CD4-positive, alpha-beta T cell treated with Interleukin-17A for 1 hour (primary cell): ENCODE data around the gene TRDN.
"Not testable (repeated sequence)": the region's sequence is repeated elsewhere in the genome, so short reads cannot be mapped to it uniquely, and the experiment has no call there.

ENCODE experiments used
- DNase-seq: peaks from one replicate; pipeline ENCODE4 v3.0.0-alpha.2; 2020

Gene TRDN

DNA sequence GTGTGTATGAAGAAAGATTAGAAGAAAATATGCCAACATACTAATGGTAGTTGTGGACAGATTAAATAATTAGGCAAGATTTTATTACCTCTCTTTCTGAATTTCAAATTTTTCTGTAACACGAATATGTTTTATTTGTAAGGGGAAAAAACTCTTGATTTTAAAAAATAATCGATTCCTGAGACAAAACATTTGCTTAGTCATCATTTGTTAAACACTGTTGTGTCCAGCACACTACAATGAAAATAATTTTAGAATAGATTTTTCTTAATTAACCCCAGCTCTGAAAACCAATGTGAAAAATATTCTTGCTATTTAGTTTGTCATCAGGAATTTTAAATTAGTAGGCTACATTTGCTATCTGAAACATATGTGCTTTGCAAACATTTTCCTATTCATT is 253.0 kb downstream of the TRDN start:
- no peak for DNase-seq

DNA sequence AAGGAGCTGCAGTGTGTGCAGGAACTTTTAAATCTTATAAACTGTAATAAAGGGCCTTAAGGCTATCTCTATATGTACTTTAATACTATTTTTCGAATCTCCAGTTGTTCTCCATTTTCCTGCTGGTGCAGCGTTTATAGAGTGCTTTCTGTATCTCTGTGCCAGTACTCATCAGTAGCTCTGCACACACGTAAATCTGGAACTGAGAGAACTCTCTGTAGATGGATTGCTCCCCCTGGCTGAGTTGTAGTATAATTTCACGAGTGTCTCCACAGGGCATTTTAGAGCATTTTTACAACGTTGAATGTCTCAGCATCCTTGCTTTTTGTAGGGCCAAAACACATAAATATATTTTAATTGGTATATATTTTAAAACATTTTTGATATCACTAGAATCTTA is 256.5 kb downstream of the TRDN start:
- DNase-seq = no peak

DNA sequence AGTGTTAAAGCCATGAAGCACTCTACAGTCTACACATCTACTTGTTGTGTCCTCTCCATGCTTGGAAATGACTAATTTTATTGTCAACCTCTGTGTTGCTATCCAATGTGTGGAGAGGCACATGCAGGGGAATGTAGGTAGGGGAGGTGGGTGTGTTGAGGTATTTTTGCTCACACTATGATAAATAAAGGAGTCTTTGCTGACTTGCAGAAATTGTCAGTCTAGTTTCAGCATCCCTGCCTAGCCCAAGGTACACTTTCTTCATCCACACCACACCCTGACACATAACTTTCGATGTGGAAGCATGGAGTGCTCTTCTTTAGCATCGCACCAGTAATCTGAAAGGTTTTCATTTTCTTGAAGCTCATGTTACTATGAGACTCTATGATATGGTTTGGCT is 264.0 kb downstream of the TRDN start:
- no peak for DNase-seq

DNA sequence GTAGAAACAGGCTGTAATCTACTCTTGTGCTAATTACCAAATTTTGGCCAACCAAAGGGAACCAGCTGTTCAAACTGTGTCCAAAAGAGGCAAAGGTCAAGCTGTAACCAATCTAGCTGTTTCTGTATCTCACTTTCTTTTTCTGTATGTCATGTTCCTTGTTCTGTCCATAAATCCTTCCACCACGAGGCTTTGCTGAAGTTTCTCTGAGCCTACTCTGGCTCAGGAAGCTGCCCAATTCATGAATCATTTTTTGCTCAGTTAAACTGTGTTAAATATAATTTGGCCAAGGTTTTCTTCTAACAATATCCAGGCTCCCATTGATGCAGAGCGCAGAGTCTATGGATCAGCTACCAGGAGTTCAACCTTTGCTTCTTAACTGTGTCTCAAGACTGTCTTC is 272.8 kb downstream of the TRDN start:
- DNase-seq = no peak

DNA sequence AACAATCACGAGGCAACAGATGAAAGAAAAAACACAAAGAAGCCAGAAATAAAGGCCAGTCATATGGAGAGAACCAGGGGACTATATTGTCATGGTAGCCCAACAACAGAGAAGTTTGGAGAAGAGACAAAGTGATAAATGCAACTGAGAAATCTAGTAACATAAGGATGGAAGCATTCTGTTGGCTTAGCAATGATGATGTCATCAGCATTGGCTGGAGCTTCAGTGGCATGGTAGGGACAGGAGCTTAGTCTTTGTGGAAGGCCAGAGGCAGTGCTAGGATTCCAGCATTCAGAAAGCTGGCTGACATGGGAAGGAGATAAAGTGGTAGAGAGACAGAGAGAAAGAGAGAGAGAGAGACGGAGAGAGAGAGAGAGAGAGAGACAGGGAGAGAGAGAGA is 276.4 kb downstream of the TRDN start:
- DNase-seq = no peak

DNA sequence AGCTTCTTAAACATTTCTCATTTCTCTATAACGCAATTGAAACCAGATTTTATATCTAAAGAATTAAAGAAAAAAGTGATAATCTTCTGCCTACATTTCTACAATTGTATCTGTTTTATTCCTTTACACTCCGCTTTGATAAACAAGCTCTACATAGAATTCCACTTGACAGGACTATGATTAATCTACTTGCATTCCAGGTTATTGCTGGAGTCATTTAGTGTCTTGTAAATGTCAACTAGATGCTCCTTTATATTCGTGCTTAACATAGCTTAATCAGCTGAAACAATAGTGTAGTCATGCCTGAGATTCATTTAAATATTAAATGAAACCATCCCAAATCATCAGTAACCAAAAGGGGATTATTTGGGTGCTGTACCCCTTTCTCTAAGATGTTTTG is 284.0 kb downstream of the TRDN start:
- DNase-seq = no peak

DNA sequence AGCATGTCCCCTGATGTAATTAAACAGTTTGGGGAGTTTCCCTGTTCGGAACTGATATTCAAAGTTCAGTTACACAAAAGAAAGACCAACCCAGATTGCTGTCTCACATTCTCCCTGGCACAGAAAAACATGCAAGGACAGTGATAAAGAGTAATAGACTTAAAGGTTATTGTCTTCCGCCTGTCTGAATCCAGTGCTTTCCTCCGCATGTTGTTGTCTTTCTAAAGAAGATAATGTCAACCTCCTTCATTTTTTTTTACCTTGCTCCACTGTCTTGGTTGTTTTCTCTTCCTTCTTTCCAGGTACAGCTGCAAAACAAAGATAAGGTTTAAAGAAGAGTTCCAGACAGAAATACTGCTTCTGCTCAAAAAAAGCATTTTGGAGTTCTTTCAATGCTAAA is 284.5 kb downstream of the TRDN start:
- no peak for DNase-seq

DNA sequence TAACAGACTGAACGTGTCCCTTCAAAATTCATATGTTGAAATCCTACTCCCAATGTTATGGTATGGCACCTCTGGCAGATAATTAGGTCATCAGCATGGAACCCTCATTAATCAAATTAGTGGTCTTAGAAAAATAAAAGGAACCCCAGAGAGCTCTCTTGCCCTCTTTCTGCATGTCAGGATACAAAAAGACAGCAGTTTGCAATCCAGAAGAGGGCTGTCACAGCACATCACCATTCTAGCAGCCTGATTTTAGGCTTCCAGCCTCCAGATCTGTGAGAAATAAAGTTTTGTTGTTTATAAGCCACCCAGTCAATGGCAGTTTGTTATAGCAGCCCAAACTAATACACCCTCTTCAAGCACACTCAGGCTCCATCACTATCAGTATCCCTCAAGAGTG is 292.9 kb downstream of the TRDN start:
- DNase-seq = no peak

DNA sequence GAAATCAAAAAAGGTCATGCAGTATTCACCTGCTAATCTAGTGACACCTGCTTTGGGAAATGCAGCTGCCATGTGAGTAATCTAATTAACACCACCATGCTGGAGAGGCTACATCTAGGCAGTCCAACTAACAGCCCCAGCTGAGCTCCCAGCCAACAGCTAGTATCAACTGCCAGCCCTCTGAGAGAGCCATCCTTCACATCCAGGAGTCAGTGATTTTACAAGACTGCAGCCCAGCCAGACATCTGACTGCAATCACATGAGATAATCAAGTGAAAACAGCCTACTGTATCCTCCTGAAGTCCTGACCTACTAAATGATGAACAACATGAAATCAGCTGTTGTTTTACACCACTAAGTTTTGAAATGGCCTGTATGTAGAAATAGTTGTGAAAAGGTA is 298.4 kb downstream of the TRDN start:
- no peak for DNase-seq

DNA sequence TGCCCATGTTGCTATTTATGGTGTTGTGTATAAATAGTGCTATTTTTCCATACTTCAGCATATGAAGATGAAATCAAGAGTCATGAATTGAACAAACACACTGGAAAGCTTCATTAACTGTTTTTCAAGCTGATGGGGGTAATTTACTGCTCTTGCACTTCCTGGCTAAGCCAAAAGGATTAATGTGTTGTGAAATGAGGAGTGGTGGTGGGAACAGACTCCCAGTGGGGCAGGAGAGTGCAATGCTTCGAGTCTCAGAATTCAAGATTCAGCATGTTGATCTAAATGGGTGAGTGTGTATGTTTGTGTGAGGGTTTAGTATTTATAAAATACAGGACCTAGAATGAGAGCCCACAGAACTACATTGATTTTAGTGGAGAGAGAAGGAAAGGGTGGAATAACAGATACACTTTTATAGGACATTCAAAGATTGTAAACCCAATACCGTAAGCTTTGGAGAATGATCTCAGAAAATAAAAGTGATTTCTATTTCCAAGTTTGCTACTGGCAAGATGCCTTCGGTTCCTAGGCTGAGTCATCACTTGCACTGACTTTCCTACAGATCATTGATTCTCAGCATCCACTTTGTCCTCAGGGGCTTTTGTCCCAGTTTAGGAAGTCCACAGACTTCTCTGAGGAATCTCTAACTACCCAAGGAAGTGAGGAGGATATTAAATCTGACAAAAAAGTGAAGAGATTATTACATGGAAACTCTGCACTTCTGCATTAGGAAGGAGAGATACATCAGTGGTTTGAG is 303.6 kb downstream of the TRDN start:
- no peak for DNase-seq

DNA sequence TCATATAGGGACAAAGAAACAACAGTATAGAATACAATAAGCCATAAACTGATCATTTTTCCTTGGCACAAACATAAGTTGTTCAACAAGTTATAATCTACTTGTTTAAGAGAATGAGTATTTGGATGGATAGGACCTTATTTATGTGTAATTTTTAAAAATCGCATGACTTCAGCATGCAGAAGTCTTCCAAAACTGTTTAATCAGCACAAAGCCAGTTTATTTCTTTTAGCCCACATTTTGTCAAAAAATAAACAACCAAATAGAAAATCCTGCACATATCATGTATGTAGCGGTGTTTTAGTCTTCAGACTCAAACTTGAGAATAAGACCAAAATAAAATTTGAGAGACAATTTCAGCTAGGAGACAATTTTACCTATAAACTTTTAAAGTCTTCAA is 304.7 kb downstream of the TRDN start:
- no peak for DNase-seq

DNA sequence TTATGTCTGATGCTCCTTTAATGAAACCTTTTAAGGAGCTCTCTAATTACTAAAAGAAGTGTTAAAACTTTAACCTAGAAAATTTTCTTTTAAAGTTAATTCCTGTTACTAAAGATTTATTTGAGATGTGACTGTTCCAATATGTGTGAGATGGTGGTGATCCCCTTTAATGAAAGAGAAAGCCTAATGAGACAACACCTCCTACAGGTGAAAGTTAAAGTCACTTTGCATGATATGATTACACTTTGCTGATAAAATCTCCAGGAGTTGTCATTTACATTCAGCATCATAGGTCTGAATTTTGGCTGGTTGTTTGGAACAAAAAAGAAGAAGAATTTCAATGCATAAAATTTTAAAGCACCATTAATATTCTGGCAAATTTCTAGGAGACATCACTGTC is 307.4 kb downstream of the TRDN start:
- DNase-seq = no peak

DNA sequence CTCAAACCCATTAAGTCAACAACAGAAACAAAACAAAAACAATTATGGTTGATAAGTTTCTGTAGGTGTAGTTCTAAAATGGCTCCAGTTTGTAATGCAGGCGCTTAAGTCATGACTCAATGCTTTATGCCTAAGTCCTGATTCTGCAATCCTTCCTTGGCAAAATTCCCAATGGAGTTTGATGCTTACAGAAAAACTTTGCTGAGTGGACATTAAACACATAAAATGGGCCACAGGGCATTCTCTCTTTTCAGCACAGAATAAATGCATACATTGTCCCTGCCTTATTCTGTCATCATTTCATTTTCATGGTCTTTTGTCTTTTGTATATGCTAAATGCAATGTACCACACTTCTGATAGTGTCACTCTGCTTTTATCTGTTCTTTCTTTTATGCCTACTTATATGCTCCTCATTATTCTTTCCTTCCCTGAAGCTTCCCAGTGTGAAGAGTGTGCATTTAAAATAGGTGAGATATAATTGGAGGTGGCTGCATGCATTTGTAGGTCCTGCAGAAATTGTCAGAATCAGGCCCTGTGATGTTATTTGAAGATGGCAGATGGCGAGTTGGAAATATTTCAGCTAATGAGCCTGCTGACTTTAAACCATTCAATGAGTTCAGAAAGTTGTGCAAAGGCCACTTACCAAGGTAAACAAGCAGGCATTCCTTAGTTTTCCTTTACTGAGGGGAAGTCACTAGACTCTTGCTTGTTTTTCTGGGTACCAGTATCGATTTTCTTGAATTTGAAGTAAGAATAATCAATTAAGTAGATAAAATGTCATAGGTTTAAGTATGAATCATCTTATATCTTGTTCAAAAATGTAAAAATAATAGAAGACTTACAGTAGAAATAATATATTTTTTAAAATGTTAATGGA is 313.1 kb downstream of the TRDN start:
- no peak for DNase-seq

DNA sequence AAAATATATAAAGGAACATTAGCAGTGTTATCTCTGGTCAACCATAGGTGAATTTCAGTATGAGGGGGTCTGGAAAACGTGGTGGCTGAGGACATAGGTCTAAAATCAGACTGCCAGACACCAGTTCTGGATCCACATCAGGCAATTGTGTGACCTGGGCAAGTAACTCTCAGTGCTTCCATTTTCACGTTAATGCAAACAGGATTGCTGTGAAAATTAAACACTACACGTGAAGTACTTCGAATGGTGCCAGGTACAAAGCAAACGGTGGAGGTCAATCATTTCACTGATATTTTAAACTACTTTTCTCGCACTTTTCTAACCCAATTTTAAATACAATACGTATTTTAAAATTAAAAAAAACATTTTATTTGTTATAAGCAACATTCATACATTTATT is 315.7 kb downstream of the TRDN start:
- no peak for DNase-seq

DNA sequence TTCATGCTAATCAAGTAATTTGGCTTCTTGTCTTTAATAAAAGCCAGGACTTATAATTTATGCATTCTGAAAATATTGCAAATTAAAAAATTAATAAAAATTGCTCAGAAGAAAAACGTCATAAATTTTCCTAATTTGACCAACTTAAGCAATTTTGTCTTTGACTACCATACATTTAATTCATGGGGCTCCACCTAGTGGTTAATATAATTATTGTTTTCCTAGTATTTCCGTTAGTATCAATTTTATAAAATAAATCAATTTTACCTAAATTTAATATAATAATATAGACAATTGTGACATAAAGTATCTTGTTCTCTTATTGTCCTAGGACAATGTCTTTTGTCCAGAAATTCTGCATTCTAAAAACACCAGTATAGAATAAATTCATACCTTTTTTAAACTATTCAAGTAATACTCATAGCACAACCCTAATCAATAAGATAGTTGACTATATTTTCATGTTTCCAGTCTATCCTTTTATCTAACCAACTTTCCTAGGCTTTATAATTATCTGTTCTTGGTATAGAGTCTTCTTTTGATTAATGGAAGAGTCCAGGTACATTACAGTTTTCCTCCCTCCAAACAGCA is 319.9 kb downstream of the TRDN start:
- DNase-seq = no peak

DNA sequence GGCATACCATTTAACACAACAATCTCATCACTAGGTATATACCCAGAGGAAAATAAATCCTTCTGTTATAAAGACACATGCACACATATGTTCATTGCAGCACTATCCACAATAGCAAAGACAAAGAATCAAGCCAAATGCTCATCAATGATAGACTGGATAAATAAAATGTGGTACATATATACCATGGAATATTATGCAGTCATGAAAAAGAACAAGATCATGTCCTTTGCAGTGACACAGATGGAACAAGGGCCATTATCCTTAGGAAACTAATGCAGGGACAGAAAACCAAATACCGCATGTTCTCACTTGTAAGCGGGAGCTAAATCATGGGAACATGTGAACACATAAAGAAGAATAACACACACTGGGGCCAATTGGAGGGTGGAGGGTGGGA is 322.3 kb downstream of the TRDN start:
- DNase-seq = not testable (repeated sequence)

DNA sequence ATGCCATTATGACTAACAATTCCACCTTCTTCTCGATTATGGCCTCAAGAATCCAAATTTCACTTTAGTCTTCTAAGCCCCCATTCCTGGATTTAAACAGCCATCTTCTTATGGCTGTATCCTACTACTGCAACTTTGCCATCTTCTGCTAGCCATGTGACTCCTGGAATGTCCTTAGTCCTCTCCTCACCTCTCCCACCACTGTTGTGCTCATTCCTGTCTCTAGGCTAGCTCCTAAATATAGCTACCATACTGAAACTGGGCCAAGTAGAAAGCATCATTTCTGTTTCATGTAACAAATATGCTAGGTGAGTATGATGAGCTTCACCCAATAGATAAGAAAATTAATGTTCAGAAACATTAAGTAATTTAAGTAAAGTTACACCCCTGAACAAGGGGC is 327.6 kb downstream of the TRDN start:
- DNase-seq = no peak

DNA sequence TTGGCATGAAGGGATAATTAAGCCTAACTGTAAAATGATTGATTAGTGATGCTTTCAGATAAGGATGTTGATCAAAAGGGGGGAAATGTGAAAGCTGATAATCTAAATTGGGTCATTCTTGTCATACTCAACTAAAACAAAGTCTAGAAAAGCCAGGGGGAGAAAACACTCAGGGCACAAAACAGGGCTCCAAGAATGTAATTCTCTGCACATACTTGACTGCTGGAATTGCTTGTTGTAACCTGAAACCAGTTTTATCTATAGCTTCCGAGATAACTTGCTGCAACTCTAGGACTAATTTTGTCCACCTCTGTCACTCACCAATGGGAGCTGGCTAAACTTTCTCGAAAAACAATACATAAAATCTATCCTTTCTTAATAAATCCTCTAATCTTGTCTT is 330.4 kb downstream of the TRDN start:
- DNase-seq = no peak

DNA sequence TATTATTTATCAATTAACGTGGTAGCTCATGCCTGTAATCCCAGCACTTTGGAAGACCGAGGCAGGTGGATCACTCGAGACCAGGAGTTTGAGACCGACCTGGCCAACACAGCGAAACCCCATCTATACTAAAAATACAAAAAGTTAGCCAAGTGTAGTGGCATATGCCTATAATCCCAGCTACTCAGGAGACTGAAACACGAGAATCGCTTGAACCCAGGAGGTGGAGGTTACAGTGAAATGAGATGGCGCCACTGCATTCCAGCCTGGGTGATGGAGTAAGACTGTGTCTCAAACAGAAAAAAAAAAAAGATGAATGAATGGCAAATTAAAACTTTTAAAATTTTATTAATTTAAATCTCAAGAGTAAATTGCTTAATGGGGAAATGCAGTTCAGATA is 341.1 kb downstream of the TRDN start:
- no peak for DNase-seq

DNA sequence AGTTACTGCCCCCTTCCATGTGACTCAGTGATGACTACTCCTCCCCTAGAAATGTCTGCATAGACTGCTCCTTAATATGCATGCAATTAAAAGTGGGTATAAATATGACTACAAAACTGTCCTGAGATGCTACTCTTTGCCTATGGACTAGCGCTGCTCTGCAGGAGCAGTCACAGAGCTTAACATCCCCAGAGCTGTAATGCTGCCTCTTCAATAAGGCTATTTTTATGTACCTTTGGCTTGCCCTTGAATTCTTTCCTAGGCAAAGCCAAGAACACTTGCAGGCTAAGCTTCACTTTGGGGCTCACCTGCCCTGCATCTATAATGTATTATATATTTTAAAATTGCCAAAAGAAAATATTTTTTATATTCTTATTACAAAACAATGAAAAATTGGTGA is 341.6 kb downstream of the TRDN start:
- no peak for DNase-seq

DNA sequence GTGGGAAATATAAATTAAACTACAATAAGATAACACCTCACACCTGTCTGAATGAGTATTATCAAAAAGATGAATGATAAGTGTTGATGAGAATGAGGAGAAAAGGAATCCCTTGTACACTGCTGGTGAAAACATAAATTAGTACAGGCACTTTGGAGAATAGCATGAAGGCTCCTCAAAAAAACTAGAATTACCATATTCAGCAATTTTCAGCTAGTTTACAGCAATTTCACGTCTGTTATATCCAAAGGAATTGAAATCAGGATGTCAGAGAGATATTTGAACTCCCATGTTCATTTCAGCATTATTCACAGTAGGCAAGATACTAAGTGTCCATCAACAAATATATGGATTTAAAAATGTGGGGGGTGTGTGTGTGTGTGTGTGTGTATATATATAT is 348.1 kb downstream of the TRDN start:
- no peak for DNase-seq

DNA sequence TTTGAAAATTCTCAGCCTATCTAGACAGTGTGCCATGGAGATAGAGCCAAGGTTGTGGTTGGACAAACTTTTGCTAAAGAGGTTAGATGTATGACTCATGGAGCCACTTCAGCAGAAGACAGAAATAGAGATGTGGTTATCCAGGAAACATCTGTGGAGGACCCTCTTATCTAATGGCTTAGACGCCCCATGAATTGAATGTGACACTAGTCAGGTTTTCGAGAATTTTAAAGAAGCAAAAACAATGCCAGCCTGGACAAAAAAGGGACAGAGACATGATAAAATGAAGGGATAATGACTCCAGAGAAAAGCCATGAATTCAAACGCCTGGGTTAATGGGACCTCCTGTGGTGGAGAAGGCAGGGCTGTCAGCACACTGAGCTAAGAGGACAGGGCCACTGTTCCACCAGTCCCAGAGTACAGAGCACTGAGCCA is 360.2 kb downstream of the TRDN start:
- no peak for DNase-seq

DNA sequence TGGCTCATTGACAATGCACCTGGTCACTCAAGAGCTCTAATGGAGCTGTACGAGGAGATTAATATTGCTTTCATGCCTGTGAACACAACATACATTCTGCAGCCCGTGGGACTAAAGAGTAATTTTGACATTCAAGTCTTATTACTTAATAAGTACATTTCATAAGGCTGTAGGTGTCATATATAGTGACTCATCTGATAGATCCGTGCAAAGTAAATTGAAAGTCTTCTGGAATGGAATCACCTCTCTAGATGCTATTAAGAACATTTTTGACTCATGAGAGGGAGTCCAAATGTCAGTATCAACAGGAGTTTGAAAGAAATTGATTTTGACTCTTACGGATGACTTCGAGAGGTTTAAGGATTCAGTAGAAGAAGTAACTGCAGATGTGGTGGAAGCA is 372.8 kb downstream of the TRDN start:
- DNase-seq = no peak

DNA sequence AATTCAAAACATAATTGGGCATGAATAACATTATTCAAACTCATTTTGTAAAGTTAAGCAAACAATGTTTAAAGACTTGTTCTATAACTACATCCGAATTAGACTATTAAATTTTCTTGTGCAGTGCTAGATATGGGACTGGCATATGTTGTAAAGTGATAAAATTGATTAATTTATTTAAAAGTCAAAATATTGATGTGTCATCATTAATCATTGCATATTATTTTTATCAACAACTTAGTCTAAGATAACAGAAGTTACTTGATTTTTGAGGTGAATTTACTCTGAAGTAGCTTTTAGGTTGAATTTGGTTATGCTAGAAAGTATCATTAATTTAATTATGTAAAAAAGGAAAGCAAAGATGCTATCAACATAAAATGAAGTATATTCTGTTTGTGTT is 396.1 kb downstream of the TRDN start:
- DNase-seq = no peak
